ENCODE measurements around the gene XRCC5. TPM values are rescaled to one million over a fixed set of nuclear protein-coding genes. Genes with fewer than 3 reads are reported as not detected.
A peak's percentile ranks its signal among the peaks of the same experiment; 100 is the strongest.

Gene XRCC5
- polyA plus RNA-seq, 1 donor from 2014 or later, result 279 TPM

- no peaks in the 10 kb centered on the region for H4K20me1 ChIP-seq (ENCODE audit: insufficient read depth)
- peaks cover 16% of the 10 kb centered on the region for H3F3A ChIP-seq (ENCODE audit: insufficient read depth, low read length, poor library complexity, severe bottlenecking)
- peaks cover 72% of the 10 kb centered on the region for H3K79me2 ChIP-seq (replicated peaks; ENCODE audit: insufficient read depth, low read length)
- peak overlapping the region; percentile 78 for H3K4me2 ChIP-seq (ENCODE audit: low read length)
- H3K9me3 ChIP-seq (ENCODE audit: low read length), result no peaks in the 10 kb centered on the region
- peak overlapping the region; percentile 98 for H3K27ac ChIP-seq (ENCODE audit: low read length)
- no peak overlapping the region for H2AFZ ChIP-seq (ENCODE audit: low read depth, low read length)
- H3K27me3 ChIP-seq (ENCODE audit: insufficient read depth, low read depth, low read length), result no peaks in the 10 kb centered on the region
- peak overlapping the region; percentile 78 for H3K4me3 ChIP-seq (ENCODE audit: low read length)
- H3K9me2 ChIP-seq (ENCODE audit: insufficient read depth, low read length), result no peaks in the 10 kb centered on the region
- H3K36me3 ChIP-seq (ENCODE audit: insufficient read depth, low read length), result no peaks in the 10 kb centered on the region
- peak overlapping the region; percentile 98 for H3K9ac ChIP-seq (ENCODE audit: low read length)
- TF ChIP-seq MXI1 (conservative IDR thresholded peaks at IDR 0.05; ENCODE audit: poor library complexity, severe bottlenecking) (no peak), EZH2 (IDR thresholded peaks at IDR 0.05; ENCODE audit: borderline replicate concordance, insufficient read depth, low read length, poor library complexity, severe bottlenecking) (no peak), TAF1 (IDR thresholded peaks at IDR 0.05; ENCODE audit: low read depth) (peak; percentile 8), POLR2AphosphoS5 (IDR thresholded peaks at IDR 0.05) (peak; percentile 70), REST (IDR thresholded peaks at IDR 0.05; ENCODE audit: borderline replicate concordance) (no peak), CTCF (IDR thresholded peaks at IDR 0.05; ENCODE audit: poor library complexity, severe bottlenecking) (no peak), RAD21 (conservative IDR thresholded peaks at IDR 0.05) (no peak), SMC3 (conservative IDR thresholded peaks at IDR 0.05; ENCODE audit: poor library complexity) (no peak)
Measured at GRCh38 chr2:216082805-216083204, 26.3 kb upstream of the XRCC5 start.

- Histone ChIP-seq H4K20me1 (ENCODE audit: insufficient read depth) (no peaks in the 10 kb centered on the region), H3K27me3 (ENCODE audit: insufficient read depth, low read depth, low read length) (no peaks in the 10 kb centered on the region), H3K9me3 (ENCODE audit: low read length) (no peaks in the 10 kb centered on the region)
Measured at GRCh38 chr2:216083464-216084281, 25.5 kb upstream of the XRCC5 start.

More at GRCh38 chr2:216083464-216084281, 25.5 kb upstream of the XRCC5 start:
- TF ChIP-seq MXI1 (conservative IDR thresholded peaks at IDR 0.05; ENCODE audit: poor library complexity, severe bottlenecking), result peak; percentile 33
- no peak for TF ChIP-seq TAF1 (IDR thresholded peaks at IDR 0.05; ENCODE audit: low read depth)
- H3K27ac ChIP-seq (ENCODE audit: low read length), result peak overlapping the region; percentile 98
- no peaks in the 10 kb centered on the region for H3K9me2 ChIP-seq (ENCODE audit: insufficient read depth, low read length)
- peak overlapping the region; percentile 98 for H3K9ac ChIP-seq (ENCODE audit: low read length)
- peaks cover 72% of the 10 kb centered on the region for H3K79me2 ChIP-seq (replicated peaks; ENCODE audit: insufficient read depth, low read length)
- H3K36me3 ChIP-seq (ENCODE audit: insufficient read depth, low read length), result no peaks in the 10 kb centered on the region
- H3K4me2 ChIP-seq (ENCODE audit: low read length), result peak overlapping the region; percentile 78
- peak overlapping the region; percentile 53 for H2AFZ ChIP-seq (ENCODE audit: low read depth, low read length)
- peak overlapping the region; percentile 78 for H3K4me3 ChIP-seq (ENCODE audit: low read length)
- peaks cover 16% of the 10 kb centered on the region for H3F3A ChIP-seq (ENCODE audit: insufficient read depth, low read length, poor library complexity, severe bottlenecking)

Data from neural cell (in vitro differentiated cells).